Activated CD8-positive, alpha-beta memory T cell treated with anti-CD3 and anti-CD28 coated beads for 4 hours (primary cell): Measurements from ENCODE around the gene SERF2.
"Not testable (repeated sequence)": the region's sequence is repeated elsewhere in the genome, so short reads cannot be mapped to it uniquely, and the experiment has no call there.

ENCODE experiments used
- DNase-seq, 2 donors: peaks; one replicate each; pipeline ENCODE4 v3.0.0-alpha.2; 2020; ENCODE audit warnings: low read depth in 2 of 2

SERF2 gene

DNA sequence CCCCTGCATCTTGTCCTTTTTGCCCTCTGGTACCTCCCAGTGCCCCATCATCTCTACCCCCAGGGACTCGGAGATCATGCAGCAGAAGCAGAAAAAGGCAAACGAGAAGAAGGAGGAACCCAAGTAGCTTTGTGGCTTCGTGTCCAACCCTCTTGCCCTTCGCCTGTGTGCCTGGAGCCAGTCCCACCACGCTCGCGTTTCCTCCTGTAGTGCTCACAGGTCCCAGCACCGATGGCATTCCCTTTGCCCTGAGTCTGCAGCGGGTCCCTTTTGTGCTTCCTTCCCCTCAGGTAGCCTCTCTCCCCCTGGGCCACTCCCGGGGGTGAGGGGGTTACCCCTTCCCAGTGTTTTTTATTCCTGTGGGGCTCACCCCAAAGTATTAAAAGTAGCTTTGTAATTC is 1.5 kb downstream of the SERF2 start:
- no peak for DNase-seq

DNA sequence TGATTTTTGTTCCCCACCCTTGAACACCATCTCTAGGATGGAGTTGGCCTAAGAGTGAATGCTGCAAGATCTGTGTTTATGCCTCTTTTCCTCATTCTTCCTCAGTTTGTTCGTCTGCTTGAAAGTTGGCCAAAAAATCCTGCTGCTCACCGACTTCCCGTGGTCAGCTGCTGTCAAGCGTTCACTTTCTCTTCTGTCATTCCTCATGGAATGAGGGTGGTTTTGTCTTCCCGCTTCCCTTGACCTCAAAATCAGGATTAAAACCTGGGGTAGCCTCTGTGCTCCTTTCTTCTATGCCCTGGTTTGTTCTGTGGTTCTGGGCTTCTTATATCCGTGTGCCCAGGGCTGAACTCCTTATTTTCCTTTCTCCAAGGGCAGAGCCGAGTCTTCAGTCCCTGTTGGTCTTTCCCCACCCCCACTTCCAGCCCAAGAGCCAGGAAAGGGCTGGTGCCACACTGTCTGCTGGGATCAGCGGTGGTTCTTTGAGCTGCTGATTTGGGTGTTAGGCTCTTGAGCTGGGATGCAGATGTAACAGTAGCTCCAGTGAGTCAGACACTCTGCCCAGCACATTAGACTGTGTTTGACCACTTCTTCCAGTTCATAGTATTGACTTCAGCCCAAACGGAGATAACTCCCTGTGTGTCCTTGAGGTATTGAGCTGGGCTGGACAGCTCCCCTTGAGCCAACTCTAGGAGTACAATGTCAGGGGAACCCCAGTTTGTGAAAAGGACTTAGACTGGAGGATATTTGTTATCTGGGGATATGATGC is 2.3 kb downstream of the SERF2 start:
- no peak for DNase-seq

DNA sequence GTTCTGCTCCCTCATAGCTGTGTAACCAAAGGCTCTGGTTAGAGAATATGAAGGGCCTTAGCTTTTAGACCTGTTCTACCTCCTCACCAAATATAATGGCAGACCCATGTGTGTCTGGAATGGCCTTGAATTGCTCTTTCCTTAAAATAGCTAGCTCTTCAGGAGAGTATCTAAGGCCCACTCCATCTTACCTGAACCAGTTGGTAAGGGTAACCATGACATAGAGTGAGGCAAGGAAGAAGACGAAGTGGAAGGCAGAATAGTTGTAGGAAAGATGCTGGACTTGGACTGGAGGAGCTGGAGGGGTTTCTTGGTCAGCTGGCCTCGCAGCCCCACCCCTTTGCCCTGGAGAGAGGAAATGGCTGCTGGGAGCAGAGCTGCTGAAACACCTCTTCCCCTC is 3.1 kb downstream of the SERF2 start:
- DNase-seq = no peak

DNA sequence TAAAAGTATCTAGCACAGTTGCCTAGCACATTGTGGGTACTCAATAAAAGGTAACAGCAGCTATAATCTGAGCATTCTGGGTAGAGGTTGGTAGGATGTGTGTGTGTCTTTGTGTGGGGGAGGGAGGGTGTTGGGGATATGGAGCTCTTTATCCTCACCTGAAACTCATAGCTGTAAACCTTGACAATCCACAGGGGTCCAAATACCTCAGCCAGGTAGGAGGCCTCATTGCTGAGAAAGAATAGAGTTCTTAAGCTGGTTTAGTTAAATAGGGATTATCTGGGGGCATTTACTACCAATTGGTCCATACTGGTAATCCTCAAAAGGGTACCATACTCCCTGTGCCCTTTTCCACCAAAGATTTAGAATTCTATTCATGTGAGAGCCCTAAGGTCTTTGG is 3.9 kb downstream of the SERF2 start:
- no peak for DNase-seq

DNA sequence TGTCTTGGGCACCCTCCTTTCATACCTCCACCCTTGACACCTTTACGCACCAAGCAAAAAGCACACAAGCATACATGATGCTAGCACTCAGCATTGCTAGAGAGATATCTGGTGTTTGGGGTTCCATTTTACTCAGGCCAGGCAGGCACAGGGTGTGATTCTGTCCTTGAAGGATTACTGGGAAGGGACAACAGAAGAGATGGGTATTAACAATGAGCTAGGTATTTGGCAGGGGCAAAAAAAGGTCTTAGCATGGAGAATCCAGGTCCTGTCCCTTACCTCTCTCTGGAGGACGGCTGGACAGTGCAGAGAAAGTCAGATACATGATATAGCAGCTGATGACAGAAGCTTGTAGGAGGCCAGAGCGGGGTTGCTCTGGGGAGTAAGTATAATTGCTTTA is 4.4 kb downstream of the SERF2 start:
- DNase-seq = no peak

DNA sequence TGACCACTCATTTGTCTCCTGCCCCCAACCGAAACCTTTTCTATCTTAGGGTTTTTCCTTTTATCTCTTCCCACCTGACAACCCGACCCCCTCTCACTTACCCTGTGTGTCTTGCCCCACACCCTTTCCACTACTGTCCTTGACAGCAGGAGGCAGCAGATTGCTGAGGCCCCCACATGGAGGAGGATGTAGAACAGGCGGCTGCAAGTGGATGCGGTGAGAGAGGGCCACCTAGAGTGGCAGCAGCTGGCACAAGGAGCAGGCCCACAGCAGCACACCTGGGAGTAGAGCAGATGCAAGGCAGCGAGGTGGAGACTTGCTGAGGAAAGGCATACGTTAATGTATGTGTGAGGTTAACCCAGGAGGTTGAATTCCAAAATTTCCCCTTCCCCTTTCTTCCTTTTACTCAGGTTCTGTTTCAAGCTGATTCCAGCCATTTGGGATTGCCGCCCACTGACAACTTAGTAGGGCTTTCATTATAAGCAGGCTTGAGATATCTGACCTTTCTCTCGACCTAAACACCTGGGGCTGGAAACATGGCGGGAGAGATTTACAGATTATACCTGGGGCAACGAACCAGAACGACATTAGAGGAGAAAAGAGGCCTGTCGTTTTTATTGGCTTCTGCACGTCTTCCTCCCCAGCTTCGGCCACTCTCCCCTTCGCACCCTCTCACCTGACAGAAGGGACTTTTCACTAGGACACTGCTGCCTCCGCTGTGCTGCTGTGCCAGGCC is 7.3 kb downstream of the SERF2 start:
- no peak for DNase-seq

DNA sequence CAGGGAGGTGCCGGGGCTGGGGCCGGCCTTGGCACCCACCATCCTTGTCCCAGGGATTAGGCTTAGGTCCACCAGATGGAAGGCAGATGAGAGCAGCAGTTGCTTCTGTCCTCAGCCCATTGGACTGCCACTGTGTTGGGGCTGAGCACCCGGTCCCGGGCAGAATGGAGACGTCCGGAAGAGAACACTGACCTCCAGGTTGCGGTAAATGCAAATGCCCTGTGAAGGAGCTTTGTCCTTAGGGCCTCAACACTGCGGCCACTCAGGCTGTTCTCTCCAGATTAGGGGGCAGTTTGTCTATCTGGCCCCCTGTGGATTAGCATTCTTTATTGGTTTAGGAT is 7.8 kb downstream of the SERF2 start, which contains the start of gene SERINC4:
TSS of gene SERINC4 (minus strand) at position 276 of the 341 bp plus-strand sequence. CDS start at position 42, 234 bp downstream.
- no peak for DNase-seq

DNA sequence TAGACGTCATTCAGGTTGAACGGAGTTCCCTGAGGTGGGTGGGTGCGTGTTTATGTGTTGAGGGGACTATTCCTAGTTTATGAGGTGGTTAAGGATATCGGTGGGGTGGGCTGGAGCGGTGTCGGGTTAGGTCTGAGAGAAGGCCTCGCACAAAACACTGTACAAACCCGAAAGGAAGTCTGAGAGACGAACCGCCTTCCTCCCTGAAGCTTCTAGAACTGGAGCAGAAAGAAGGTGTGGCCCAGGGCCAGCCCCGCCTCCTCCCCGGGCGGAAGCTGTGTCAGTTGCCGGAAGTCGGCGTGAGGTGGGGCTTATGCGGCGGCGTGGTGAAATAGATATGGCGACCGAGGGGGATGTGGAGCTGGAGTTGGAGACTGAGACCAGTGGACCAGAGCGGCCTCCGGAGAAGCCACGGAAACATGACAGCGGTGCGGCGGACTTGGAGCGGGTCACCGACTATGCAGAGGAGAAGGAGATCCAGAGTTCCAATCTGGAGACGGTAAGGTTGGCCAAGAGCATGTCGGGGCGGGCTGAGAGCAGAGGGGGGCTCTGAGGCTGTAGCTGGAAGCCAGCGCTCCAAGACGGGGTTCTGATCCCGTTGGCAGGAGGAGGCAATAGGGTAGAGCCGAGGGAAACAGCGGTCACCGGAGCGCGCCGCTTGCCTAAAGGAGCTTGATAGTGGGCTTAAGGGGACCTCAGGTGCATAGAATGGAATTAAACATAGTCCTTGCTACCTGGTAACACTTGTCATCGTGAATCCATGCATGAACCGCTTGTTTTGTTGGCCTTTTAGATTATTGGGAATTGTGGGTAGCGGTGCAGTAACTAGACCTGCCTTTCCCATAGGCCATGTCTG is 8.4 kb downstream of the SERF2 start, which contains the start of gene HYPK:
TSS of gene HYPK (plus strand) at position 314 of the 856 bp plus-strand sequence. CDS start at position 338, 24 bp downstream.
- DNase-seq = peak; percentile 84 to 85

DNA sequence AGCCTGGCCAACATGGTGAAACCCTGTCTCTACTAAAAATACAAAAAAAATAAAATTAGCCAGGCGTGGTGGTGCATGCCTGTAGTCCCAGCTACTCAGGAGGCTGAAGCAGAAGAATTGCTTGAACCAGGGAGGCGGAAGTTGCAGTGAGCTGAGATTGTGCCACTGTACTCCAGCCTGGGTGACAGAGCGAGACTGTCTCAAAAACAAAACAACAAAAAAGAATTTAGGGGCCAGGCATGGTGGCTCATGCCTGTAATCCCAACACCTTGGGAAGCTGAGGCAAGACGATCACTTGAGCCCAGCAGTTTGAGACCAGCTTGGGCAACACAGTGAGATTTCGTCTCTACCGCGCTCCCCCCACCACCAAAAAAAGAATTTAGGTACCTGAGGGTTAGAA is 10.6 kb downstream of the SERF2 start:
- not testable (repeated sequence) for DNase-seq

DNA sequence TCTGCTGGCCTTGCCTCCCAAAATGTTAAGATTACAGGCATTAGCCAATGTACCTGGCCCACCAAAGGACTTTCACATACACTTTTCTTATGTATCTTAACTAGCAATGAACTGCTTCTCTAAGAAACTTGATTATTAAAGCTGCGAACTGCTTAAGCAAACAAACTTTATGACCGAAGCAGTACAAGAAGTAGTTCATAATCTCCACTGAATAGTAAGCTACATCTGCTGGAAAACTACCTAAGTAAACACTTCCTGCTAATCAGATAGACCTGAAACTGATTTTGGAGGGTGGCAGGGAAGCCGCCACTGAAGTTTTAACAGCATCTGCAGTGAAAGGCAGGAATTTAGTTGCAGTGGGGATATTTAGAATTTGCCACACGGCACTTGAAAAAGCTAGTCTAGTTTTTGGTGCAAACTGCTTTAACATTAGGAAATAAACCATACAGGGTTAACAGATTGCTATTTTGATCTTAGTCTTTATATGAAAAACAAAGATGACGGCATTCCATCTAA is 16.4 kb downstream of the SERF2 start:
- no peak for DNase-seq

DNA sequence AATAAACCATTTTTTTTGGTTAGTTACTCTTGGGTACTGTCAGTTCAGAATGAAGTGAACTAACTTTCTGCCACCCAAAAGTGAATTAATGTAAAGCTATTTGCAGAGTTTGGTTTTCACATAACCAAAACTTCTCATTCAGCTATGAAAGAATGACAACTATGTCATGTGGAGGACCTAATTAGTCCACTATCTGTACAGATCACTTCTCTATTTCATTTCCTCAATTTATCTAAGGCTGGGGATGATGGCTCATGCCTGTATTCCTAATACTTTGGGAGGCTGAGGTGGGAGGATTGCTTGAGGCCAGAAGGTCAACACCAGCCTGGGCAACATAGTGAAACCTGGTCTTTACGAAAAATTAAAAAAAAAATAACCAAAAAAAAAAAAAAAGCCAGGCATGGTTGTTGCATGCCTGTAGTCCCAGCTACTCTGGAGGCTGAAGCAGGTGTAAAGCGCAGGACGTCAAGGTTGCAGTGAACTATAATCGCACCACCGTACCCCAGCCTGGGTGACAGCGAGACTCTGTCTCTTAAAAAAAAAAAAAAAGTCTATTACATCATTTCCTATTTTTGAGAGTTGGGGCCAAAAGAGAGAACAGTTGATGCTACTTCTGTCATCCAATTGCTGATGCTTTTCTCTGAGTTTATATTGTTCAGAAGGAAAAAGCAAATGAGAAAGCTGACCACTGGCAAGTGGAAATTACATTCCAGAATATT is 17.0 kb downstream of the SERF2 start:
- no peak for DNase-seq

DNA sequence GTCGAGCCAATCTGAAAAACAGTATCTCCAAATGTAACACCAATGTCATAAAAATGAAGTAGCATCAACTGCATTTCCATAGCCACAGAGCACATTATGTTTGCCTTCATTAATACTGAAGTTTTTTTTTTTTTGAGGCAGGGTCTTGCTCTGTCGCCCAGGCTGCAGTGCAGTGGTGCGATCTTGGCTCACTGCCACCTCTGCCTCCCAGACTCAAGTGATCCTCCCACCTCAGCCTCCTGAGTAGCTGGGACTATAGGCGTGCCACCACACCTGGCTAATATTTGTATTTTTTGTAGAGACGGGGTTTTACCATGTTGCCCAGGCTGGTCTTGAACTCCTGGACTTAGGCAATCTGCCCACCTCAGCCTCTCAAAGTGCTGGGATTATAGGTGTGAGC is 22.9 kb downstream of the SERF2 start:
- DNase-seq = not testable (repeated sequence)

DNA sequence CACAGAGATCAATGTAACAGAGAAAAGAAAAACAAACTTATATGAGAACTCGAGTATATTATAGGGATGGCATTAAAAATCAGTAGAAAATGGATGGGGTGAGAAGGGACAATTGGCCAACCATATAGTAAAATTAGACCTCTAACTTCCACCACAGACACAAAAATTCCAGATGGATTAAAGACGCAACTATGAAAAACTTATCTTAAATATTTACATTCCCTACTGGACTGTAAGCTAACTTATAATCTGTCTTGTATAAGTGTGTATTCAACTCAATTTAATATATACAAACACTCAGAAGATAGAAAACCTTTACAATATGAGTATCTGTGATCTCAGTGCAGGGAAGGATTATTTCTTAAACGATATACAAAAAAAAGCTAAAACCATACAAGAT is 29.4 kb downstream of the SERF2 start:
- DNase-seq = no peak

DNA sequence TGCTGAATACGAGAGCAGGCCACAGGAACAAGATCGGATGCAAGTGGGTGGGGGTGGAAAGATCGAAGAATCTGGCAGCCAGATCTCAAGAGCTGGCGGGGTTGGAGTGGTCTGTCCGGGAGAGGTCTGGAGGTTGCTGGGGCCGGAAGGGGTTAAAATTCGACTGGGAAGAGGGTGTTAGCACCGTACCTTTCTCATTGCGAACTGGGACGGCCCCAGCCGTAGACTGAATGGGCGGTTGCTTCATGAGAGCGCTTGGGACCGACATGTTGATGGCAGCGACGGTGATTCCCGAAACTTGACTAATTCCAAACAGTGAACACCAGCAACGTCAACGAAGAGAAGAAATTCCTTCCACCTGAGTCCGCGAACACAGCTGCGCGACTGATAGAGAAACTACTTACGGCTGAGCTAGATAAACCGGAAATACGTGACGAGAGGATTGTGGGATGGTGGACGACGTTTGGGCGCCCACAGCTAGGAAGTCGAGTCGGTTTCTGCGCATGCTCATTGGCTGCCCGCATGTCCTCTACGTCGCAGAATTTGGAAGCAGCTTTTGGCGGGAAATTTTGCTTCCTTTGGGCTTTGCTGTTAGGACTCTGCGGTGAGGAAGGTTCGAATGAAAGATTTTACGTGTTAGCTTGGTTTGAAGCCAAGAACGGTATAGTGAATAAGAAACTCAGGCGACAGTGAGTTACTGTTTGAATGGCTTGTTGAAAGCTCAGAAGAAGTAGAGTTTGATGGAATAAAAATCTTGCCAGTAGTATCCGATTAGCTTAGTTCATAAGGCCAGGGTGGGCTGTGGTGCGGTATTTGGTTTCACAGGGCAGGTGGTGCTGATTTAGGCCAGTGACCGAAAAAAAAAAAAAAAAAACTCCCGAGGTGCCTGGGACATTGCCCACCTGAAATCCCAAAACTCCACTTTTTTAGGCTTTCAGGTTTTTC is 32.5 kb downstream of the SERF2 start, which contains the start of gene MFAP1:
TSS of gene MFAP1 (minus strand) at position 389 of the 945 bp plus-strand sequence. CDS start at position 268, 121 bp downstream.
- peak; percentile 78 to 91 for DNase-seq

DNA sequence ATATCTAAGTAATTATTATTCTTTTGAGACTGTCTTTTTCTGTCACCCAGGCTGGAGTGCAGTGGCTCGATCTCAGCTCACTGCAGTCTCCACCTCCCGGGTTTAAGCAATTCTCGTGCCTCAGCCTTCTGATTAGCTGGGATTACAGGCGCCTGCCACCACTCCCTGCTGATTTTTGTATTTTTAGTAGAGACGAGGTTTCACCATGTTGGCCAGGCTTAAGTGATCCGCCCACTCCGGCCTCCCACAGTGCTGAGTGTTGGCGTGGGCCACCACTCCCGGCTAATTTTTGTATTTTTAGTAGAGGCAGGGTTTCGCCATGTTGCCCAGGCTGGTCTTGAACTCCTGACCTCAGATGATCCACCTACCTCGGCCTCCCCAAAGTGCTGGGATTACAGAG is 33.2 kb downstream of the SERF2 start:
- DNase-seq = not testable (repeated sequence)

DNA sequence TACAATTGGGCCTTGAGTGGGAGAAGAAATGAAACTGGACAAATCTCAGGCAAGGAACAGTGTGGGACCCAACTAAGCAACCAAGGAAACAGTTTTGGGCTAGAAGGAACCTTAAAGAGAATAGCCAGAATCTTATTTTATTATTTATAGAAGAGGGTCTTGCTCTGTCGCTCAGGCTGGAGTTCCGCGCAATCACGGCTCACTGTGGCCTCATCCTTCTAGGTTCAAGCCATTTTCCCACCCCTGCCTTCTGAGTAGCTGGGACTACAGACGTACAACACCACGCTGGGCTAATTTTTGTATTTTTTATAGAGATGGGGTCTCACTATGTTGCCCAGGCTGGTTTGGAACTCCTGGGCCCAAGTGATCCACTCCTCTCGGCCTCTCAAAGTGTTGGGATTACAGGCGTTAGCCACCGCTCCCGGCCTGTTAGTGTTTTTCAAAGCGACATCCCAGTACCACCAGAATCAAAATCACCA is 33.9 kb downstream of the SERF2 start:
- DNase-seq = no peak

DNA sequence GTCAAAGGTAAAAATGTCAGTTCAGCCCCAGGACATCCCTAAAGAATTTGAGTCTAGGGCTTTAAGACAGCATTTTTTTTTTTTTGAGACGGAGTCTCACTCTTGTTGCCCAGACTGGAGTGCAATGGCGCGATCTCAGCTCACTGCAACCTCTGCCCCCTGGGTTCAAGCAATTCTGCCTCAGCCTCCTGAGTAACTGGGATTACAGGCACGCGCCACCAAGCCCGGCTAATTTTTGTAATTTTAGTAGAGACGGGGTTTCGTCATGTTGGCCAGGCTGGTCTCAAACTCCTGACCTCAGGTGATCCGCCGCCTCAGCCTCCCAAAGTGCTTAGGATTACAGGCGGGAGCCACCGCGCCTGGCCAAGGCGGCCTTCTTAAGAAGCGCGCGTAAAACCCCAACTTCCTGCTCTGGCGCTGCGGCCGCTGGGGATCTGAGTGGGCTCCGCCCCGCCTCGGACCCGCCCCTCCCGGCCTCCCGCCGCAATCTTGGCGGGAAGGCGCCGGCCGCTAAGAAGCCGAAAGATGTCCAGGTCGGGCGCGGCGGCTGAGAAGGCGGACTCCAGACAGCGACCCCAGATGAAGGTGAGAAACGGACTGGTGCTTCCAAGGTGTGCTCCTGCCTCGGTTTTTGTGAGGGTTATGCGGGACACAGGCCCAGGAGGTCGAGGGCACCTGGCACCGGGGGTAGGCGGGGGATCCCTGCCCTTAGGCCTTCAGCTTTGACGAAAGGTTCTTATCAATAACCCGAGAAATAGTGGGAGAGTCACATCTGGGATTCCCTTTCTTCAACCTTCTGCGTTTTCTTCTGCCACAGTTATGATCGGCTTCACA is 34.6 kb downstream of the SERF2 start, which contains the start of gene WDR76:
TSS of gene WDR76 (plus strand) at position 495 of the 834 bp plus-strand sequence. CDS start at position 526, 31 bp downstream.
- DNase-seq = peak; percentile 39 to 47

DNA sequence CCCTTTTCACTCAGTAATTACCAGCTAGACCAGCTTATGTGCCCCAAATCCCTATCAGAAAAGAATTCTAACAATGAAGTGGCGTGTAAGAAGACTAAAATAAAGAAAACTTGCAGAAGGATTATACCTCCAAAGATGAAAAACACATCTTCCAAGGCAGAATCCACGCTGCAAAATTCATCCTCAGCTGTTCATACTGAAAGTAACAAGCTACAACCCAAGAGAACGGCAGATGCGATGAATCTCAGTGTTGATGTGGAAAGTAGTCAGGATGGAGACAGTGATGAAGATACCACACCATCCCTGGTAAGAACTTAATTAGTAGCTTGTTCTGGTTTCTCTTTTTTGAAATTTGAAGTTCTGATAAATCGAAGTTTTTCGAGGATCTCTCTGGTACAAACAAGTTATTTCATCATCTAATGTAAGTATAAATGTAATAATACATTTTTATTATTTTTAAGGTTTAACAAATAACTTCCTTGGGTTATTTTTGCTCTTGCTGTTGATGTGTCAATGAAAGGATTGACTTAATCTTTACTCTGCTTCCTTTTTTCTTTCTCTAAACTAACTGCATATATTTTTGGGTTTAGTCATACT is 36.0 kb downstream of the SERF2 start:
- no peak for DNase-seq
